ENCODE data around the gene UBA3.
A peak's percentile ranks its signal among the peaks of the same experiment; 100 is the strongest.

Gene UBA3

GRCh38 chr3:69065318-69065964 lies 14.7 kb downstream of the UBA3 start:
- no peak for DNase-seq

GRCh38 chr3:69063636-69064035 lies 16.5 kb downstream of the UBA3 start:
- DNase-seq, result no peak

GRCh38 chr3:69059688-69060087 lies 20.5 kb downstream of the UBA3 start:
- DNase-seq, result no peak

- DNase-seq, result no peak
Measured at GRCh38 chr3:69058947-69059224, 21.3 kb downstream of the UBA3 start.

GRCh38 chr3:69058180-69058946 lies 21.8 kb downstream of the UBA3 start:
- no peak for DNase-seq

GRCh38 chr3:69052472-69052898 lies 27.7 kb downstream of the UBA3 start:
- DNase-seq, result no peak

GRCh38 chr3:69051756-69052471 lies 28.3 kb downstream of the UBA3 start, which contains the start of gene TMF1:
Gene TMF1, minus strand, starts transcription at chr3:69052333. Its CDS starts 247 bp downstream, at chr3:69052086.
- no peak for DNase-seq

- DNase-seq, result no peak
Measured at GRCh38 chr3:69048990-69049389, 31.2 kb downstream of the UBA3 start.

GRCh38 chr3:69044608-69045007 lies 35.6 kb downstream of the UBA3 start:
- DNase-seq, result no peak

- no peak for DNase-seq
Measured at GRCh38 chr3:69033470-69033869, 46.7 kb downstream of the UBA3 start.

- DNase-seq, result no peak
Measured at GRCh38 chr3:69032737-69033136, 47.4 kb downstream of the UBA3 start.

GRCh38 chr3:69032142-69032541 lies 48.0 kb downstream of the UBA3 start:
- no peak for DNase-seq

- no peak for DNase-seq
Measured at GRCh38 chr3:69031635-69032034, 48.5 kb downstream of the UBA3 start.

GRCh38 chr3:69020857-69021256 lies 59.3 kb downstream of the UBA3 start:
- DNase-seq, result no peak

- DNase-seq, result no peak
Measured at GRCh38 chr3:69020424-69020823, 59.7 kb downstream of the UBA3 start.

GRCh38 chr3:69016901-69017300 lies 63.3 kb downstream of the UBA3 start:
- DNase-seq, result no peak

GRCh38 chr3:69016102-69016501 lies 64.1 kb downstream of the UBA3 start:
- no peak for DNase-seq

GRCh38 chr3:69014022-69014580 lies 66.1 kb downstream of the UBA3 start:
- DNase-seq, result no peak

GRCh38 chr3:69013253-69014021 lies 66.7 kb downstream of the UBA3 start, which contains the start of gene EOGT:
Gene EOGT, minus strand, starts transcription at chr3:69013684. Its CDS starts 3,838 bp downstream, at chr3:69009846.
- peak; percentile 58 to 71 (median 66) for DNase-seq

GRCh38 chr3:69012800-69013252 lies 67.3 kb downstream of the UBA3 start:
- no peak for DNase-seq

GRCh38 chr3:69012100-69012799 lies 67.9 kb downstream of the UBA3 start:
- no peak for DNase-seq

Measured in activated CD4-positive, CD25-positive, alpha-beta regulatory T cell (primary cell).